Urinary bladder (tissue), 4 donors: ENCODE results near the gene TAF1D. TPM values are rescaled to one million over a fixed set of nuclear protein-coding genes. Genes with fewer than 3 reads are reported as not detected.

Experiments
- DNase-seq: peaks from one replicate; pipeline ENCODE4 v3.0.0-alpha.2; 2015; ENCODE audit errors: extremely low spot score
- H3K27ac ChIP-seq: one replicate; pipeline ENCODE4 v1.5.1; 2013; ENCODE audit warnings: low read depth, mild to moderate bottlenecking, moderate library complexity
- H3K36me3 ChIP-seq: one replicate; pipeline ENCODE4 v1.6.1; 2013; ENCODE audit warnings: mild to moderate bottlenecking, moderate library complexity; ENCODE audit not compliant: insufficient read depth
- H3K4me1 ChIP-seq: one replicate; pipeline ENCODE4 v1.6.1; 2013; ENCODE audit warnings: mild to moderate bottlenecking, moderate library complexity; ENCODE audit not compliant: insufficient read depth
- H3K4me3 ChIP-seq: one replicate; pipeline ENCODE4 v1.5.1; 2013; ENCODE audit warnings: low read depth, low read length
- WGBS: extraction: QIAGEN DNeasy Blood & Tissue Kit; methylation state at CpG from one replicate; pipeline ENCODE4 v1.1.7; 2013; 5-methylcytosine and 5-hydroxymethylcytosine counted together
- polyA plus RNA-seq: library from polyadenylated mRNA; stranded (reverse); fragments of 200-250 nt; gene quantifications from one replicate; pipeline ENCODE4 v1.2.3, GENCODE V29; 2013
- total RNA-seq: library from RNA; depleted of rRNA; stranded (reverse); fragments of >200 nt; gene quantifications from one replicate; pipeline ENCODE4 v1.2.3, GENCODE V29; 2014
- donor health status: healthy with polysubstance abuse.
- donor health status: healthy.

The TAF1D gene
- total and polyA plus RNA-seq, 2 donors, result 65.7 to 220 TPM

DNA sequence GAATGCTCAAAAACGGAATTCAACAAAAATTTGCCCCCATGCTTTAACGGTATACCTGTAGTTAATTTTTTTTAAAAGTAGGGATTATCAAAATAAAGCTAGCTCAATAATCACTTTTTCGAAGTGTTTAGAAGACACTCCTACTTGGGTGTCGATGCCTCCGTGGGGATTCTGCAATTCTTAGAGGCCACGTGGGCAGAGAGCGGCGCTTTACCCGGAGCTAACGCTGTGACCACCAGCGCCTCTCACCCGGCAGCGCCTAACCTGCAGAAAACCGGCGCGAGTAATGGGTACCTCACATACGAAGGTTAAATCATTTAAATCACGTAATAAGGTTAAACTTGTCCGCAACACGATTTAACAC is 583 bp downstream of the TAF1D start:
- Histone ChIP-seq H3K4me1 (no peaks in the 10 kb centered on the region), H3K27ac (peak overlapping the region; percentile 95), H3K4me3 (peak overlapping the region; percentile 89), H3K36me3 (no peaks in the 10 kb centered on the region)
- WGBS, result under 1% methylated on average over 20 of the region's 20 CpGs
- no peak for DNase-seq

DNA sequence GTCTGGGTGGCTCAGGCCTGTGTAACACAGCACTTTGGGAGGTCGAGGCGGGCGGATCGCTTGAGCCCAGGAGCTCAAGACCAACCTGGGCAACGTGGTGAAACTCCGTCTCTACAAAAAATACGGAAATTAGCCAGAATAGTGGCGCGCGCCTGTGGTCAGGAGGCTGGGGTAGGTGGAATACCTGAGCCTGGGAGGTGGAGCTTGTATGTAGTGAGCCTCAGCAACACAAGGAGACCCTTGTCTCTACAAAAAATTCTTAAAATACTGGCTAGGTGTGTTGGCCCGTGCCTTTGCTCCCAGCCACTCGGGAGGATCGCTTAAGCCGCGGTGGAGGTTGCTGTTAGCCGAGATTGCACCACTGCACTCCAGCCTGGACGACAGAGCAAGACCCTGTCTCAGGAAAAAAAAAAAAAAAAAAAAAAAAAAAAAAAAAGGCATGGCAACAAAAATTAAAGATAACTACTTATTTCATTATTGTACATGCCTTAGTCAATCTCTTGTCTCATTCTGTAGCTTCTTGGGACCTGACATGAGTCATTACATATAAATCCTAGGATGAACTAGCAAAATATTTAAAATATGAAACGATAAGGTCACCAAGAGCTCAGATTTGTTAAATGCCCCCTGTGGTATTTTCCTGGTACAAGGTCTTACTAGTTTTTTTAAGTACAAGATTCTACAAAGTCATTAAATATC is 1.1 kb downstream of the TAF1D start:
- WGBS, result 13% methylated on average over 18 of the region's 18 CpGs
- no peak overlapping the region for H3K27ac ChIP-seq

DNA sequence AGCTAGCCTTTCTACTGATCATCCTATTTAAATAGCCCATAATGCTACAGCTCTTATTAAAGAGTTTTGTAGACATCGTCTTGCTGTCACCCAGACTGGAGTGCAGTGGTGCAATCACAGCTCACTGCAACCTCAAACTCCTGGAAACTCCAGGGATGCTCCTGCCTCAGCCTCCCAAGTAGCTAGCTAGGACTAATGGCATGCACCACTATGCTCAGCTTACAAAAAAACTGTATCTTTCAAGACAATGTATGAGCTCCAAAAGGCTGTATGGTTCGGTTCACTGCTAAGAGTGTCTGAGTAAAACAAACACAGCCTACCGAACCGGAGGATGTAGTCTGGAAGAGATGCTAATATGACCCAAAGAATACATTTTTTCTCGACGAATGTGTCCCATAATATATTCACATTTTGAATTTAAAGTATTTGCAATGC is 2.6 kb downstream of the TAF1D start:
- 66% methylated on average over 6 of the region's 6 CpGs for WGBS
- H3K36me3 ChIP-seq, result no peaks in the 10 kb centered on the region
- no peak overlapping the region for H3K27ac ChIP-seq
- no peaks in the 10 kb centered on the region for H3K4me1 ChIP-seq
- H3K4me3 ChIP-seq, result no peak overlapping the region
- no peak for DNase-seq

More for the DNA sequence above, 1.1 kb downstream of the TAF1D start:
- Histone ChIP-seq H3K36me3 (no peaks in the 10 kb centered on the region), H3K4me3 (peak overlapping the region; percentile 89), H3K4me1 (no peaks in the 10 kb centered on the region)
- no peak for DNase-seq

DNA sequence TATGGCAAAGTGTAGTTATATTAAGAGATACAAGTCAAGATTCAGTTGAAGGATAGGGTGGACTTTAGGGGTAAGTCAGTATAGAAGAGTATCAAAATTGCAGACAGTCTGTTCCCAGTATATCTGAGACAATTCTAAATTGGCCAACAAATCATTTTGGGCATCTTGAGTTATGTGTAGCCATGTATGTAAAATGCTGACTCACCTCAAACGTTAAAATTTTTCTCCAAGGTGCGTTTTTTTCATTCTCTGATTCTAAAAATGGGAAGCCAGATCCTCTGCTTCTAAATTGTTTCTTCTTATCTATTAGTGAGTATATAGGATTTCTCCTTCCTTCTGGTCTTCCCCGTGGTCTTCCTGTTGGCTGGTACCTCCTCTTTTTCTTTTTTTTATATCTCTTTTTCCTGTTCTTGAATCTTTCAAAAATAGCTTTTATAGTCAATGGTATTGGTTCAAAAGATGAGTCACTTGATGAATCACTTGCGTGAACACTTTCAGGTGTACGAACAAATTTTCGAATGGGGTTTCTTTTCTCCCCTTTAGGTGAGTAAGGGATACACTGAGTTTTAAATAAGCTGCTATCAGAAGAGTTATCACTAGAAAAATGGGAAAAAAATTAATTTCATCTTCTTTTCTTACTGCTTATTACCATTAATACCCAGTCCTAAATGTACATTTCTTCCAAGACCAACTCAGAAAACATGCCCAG is 3.2 kb downstream of the TAF1D start:
- DNase-seq, result no peak
- 66% methylated on average over 6 of the region's 6 CpGs for WGBS
- Histone ChIP-seq H3K36me3 (no peaks in the 10 kb centered on the region), H3K4me1 (no peaks in the 10 kb centered on the region), H3K27ac (no peak overlapping the region), H3K4me3 (no peak overlapping the region)

DNA sequence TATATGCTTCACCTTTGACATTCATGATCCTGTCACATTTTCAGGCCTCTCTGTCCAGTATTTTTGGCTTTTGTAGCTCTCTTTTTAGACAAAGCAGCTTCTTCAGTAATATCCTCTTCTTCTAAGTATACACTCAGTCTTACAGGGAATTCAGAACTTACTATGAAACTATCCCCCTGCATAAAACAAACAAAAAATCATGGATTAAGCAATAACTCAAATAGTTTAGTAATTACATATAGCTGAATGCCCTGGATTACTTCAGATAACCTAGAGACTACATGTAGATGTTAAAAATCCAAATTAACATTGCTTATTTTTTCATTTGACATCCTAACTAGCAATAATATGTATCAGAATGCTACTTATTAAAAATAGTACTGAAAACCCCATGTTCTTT is 5.2 kb downstream of the TAF1D start:
- H3K36me3 ChIP-seq, result peaks cover 3% of the 10 kb centered on the region
- H3K27ac ChIP-seq, result no peak overlapping the region
- H3K4me3 ChIP-seq, result no peak overlapping the region
- no peaks in the 10 kb centered on the region for H3K4me1 ChIP-seq
- DNase-seq, result no peak

DNA sequence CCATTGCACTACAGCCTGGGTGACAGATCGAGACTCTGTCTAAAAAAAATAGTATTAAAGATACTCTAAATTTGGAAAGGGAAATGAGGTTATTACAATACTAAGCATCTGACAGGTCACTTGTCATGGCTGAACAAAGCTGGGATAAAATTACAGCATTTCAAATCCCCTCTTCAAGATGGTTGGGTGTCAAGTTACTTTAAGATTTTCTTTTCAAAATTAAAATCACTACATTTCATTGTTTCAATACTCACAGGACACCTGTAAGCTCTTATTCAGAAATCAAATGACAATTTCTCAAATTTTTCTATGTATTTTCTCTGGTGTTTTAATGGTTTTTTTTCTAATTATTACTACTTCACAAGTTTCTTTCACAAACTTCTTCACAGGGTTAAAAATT is 5.7 kb downstream of the TAF1D start:
- H3K36me3 ChIP-seq, result peaks cover 3% of the 10 kb centered on the region
- no peaks in the 10 kb centered on the region for H3K4me1 ChIP-seq
- WGBS, result 86% methylated on average over 1 of the region's 1 CpG
- H3K27ac ChIP-seq, result no peak overlapping the region
- no peak for DNase-seq
- no peak overlapping the region for H3K4me3 ChIP-seq

DNA sequence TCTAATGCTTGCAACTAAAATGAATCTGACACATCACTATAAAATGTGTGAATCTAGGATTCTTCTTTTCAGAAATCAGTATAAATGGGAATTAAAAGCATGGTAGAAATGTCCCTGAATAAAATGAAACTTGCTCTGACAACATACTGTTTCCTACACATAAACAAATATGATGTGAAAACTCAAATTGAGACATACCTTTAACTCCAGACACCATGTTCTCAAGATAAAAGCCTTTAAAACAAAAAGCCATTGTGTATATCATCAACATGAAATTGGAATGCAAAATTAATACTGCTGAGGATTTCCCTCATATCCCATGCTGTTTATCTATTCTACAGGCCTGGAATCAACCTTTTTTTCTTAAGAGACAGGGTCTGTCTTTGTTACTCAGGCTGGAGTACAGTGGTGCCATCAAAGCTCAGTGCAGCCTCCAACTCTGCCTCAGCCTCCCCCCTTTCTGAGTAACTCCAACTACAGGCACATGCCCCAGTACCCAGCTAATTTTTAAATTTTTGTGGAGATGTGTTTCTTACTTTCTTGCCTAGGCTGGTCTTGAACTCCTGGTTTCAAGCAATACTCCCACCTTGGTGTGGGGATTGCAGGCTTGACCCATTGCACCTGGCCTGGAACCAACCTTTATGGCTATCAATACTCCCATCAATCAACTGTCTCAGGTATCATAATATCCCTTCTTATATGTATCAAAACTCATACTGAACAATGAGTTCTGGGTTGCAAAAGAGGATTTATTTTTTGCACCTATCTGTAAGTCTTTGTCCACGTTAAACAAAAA is 6.7 kb downstream of the TAF1D start:
- H3K4me1 ChIP-seq, result no peaks in the 10 kb centered on the region
- no peak for DNase-seq
- peaks cover 3% of the 10 kb centered on the region for H3K36me3 ChIP-seq
- no peak overlapping the region for H3K27ac ChIP-seq
- H3K4me3 ChIP-seq, result no peak overlapping the region
- WGBS, result 85% methylated on average over 1 of the region's 1 CpG

DNA sequence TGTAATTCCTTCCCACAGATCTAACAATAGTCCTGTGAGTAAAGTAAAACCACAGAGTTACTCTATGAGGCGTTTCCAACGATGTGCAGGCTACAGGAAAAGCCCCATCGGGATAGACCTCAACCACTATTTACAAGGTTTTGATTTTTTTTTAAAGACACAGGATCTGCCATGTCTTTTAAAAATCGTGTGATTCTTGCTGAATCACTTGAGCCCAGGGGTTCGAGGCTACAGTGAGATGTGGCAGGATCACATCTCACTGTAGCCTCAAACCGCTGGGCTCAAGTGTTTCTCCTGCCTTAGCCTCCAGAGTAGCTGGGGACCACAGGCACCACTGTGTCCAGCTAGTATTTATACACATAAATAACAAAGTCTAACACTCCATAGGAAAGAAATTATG is 7.8 kb downstream of the TAF1D start:
- 57% methylated on average over 6 of the region's 6 CpGs for WGBS

DNA sequence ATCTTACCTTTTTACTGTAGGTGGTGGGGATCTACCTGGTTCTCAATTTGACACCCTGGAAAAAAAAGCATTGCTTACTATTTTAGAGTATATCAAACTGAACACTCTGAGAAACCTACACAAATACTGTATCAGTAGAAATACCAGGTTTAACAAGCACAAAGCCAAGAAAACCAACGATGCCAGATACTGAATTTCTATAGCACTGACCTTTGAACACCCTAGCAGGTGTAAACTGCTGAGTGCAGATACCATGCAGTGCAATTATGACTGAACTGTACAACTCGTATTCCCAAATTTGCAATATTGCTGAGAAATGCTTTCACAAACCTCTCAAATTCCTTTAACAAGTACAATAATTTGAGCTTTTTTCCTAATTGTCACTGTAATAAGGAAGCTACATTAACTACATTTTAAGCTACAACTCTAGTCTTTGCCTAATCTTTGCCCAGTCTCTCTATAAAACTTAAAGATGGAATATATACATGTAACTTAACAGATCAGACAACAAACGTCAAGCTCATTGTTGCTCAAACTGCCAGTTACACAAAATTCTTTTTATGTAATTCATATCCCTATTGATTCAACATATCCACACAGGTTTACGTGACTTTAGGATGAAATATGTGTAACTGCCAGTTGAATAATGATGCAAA is 8.9 kb downstream of the TAF1D start:
- no peak overlapping the region for H3K27ac ChIP-seq
- peaks cover 3% of the 10 kb centered on the region for H3K36me3 ChIP-seq
- H3K4me3 ChIP-seq, result no peak overlapping the region
- 84% methylated on average over 4 of the region's 4 CpGs for WGBS
- no peaks in the 10 kb centered on the region for H3K4me1 ChIP-seq
- DNase-seq, result no peak

More for the DNA sequence above, 7.8 kb downstream of the TAF1D start:
- no peaks in the 10 kb centered on the region for H3K4me1 ChIP-seq
- H3K4me3 ChIP-seq, result no peak overlapping the region
- no peak for DNase-seq
- no peak overlapping the region for H3K27ac ChIP-seq
- H3K36me3 ChIP-seq, result peaks cover 3% of the 10 kb centered on the region

DNA sequence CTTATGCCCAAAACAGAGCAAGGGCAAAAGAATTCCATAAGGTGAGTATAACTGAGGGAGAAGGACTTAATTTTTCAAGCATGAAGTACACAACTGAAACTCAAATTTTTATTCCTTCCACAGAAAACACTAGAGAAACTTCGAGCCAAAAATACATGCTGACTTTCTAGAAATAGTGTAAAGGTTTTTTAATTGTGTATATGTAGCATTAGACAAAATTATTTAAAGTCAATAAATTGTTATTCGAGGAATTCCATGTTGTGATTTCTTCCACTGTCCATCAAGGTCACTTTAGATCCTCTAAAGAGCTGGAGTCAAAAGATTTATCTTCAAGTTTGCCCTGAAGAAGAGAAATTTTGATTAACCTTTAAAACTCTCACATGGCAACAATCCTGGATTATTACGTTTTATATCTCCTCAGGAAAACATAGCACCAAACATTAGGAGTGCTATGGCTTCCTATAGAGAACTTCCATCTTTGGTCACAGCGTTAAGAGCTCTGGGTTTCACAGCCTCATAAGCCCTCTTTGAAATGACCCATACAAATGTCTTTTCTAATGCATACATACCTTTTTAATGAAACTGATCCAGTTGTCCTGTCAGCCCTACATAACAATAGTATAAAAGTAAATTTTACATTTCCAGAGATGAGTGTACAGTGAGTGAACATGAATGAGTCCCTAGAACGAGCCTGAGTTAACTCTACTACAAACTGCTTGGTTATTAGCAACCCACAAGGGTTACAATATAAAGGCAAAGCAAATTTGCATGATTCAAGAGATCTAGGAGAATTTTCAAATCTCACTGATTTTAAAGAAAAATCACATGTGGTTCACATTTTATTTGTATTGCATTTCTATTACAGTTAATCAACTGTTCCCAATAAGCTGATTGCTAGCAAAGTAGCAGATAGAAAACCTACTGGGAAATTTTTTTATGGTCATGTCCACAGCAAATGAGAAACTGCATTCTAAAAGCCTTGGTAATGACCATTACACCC is 10.9 kb downstream of the TAF1D start:
- peaks cover 3% of the 10 kb centered on the region for H3K36me3 ChIP-seq
- H3K4me3 ChIP-seq, result no peak overlapping the region
- H3K27ac ChIP-seq, result no peak overlapping the region
- WGBS, result 84% methylated on average over 5 of the region's 5 CpGs
- no peaks in the 10 kb centered on the region for H3K4me1 ChIP-seq
- DNase-seq, result no peak

DNA sequence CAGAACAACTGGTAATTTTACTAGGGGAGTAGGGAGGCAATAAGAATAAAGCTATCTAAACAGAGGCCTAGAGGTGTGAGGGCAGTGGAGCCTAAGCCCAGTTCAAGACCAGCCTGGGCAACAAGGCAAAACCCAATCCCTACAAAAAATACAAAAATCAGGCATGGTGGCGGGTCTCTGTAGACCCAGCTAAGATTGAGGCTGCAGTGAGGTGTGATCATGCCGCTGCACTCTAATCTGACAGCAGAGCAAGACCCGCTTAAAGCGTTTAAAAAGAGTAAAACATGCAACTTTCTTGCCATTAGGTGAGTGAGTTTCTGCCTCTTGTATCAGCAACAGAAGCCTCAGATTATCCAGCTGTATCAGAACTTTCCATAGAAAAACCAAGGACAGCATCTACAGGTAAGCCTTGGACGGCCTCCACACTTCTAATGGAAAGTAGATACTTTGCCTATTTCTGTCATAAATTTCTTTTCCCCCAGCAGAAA is 12.1 kb downstream of the TAF1D start:
- Histone ChIP-seq H3K4me3 (no peak overlapping the region), H3K36me3 (peaks cover 3% of the 10 kb centered on the region), H3K27ac (no peak overlapping the region), H3K4me1 (no peaks in the 10 kb centered on the region)
- WGBS, result 94% methylated on average over 5 of the region's 5 CpGs
- DNase-seq, result no peak

DNA sequence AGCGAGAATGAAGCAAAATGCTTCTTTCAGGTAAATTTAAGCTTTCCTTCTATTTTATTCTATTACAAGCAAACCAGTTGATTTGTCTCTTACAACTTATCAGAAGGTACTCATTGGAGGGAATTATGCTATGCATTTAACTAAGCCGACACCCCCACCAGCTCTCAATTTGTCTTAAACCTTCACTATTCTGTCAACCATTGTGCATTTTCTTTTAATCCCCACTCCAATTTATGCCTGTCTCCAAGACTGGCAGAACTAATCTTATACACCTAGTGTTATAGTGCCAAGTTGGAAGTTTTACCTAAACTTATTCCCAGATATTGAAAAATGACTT is 12.5 kb downstream of the TAF1D start:
- Histone ChIP-seq H3K36me3 (peaks cover 3% of the 10 kb centered on the region), H3K4me3 (no peak overlapping the region), H3K27ac (no peak overlapping the region), H3K4me1 (no peaks in the 10 kb centered on the region)
- WGBS, result 99% methylated on average over 2 of the region's 2 CpGs
- no peak for DNase-seq
